Right lobe of liver (tissue), 6 donors: Measurements from ENCODE around the gene TMCC3. TPM values are rescaled to one million over a fixed set of nuclear protein-coding genes. Genes with fewer than 3 reads are reported as not detected.

Experiments
- ATAC-seq, 4 donors: fragments of 200-7000 bp; cut with Tn5 transposase; one replicate each; pipeline ENCODE4 v1.9.1; 2020; ENCODE audit warnings: mild to moderate bottlenecking in 4 of 4, moderate library complexity in 4 of 4
- DNase-seq, 3 donors: peaks; one replicate each; pipeline ENCODE4 v3.0.0-alpha.2; 2020
- H3K27ac ChIP-seq, 3 donors: fragments of 200-600 bp; one replicate each; pipeline ENCODE4 v1.8.0; 2022
- H3K27me3 ChIP-seq, 2 donors: fragments of 200-600 bp; one replicate each; pipeline ENCODE4 v1.8.0; 2022
- H3K36me3 ChIP-seq, 4 donors: fragments of 200-600 bp; sonication (generic) in 1 of 4; one replicate each; pipeline versions ENCODE4 v1.5.1 to v1.8.0; 2017 to 2022; ENCODE audit warnings: control low read depth in 1 of 4
- H3K4me1 ChIP-seq, 4 donors: fragments of 200-600 bp; sonication (generic) in 1 of 4; one replicate each; pipeline versions ENCODE4 v1.5.1 to v1.8.0; 2017 to 2022; ENCODE audit warnings: control low read depth in 1 of 4
- H3K4me3 ChIP-seq, 3 donors: fragments of 200-600 bp; one replicate each; pipeline ENCODE4 v1.8.0; 2022
- H3K9me3 ChIP-seq, 4 donors: fragments of 200-600 bp; sonication (generic) in 1 of 4; one replicate each; pipeline versions ENCODE4 v1.5.1 to v1.8.0; 2017 to 2022; ENCODE audit warnings: control low read depth in 1 of 4
- CTCF ChIP-seq, 4 donors: fragments of 200-600 bp in 3 of 4; fragments of 450-650 bp in 1 of 4; IDR thresholded peaks; one replicate each; pipeline versions ENCODE4 v1.5.1 to v1.8.0; 2016 to 2022; ENCODE audit warnings: antibody characterized with exemption in 4 of 4, mild to moderate bottlenecking in 2 of 4
- POLR2A ChIP-seq: fragments of 450-650 bp; IDR thresholded peaks from one replicate; pipeline ENCODE4 v1.6.1; 2017; ENCODE audit warnings: antibody characterized with exemption, mild to moderate bottlenecking
- WGBS: methylation state at CpG from one replicate; pipeline ENCODE4 v1.1.6; 2018; ENCODE audit warnings: low coverage, low lambda C conversion rate; ENCODE audit not compliant: insufficient coverage; ENCODE audit errors: missing lambda C conversion rate; 5-methylcytosine and 5-hydroxymethylcytosine counted together
- intact Hi-C, 2 donors: fragments of 100-400 bp; cut with DNase I; formaldehyde crosslinking; loops; one replicate each; pipeline versions ENCODE4 v1.11.2 to v1.14.1; 2022
- total RNA-seq, 6 experiments: library from RNA; depleted of rRNA in 2 of 6; stranded (reverse); fragments of >200 nt in 2 of 6; fragmentation: NEBNext Ultra II Directional in 3 of 6; extraction: Animal tissue kit (Norgen Biotek cat#: 25700) in 3 of 6; gene quantifications; one replicate each; pipeline versions ENCODE4 v1.1.0 to v1.2.4, GENCODE V29; 2016 to 2023
- donor health status: DM: no; HTN: yes; CAD: no.
- donor health status: DM: no; HTN: no; CAD: no.
- donor health status: DM: no; HTN: no; CAD: no.
- donor health status: DM: no; HTN: yes; CAD: no.
- donor health status: DM: no; HTN: yes; CAD: no.

The TMCC3 gene
- total RNA-seq, 6 experiments from 2014 or later, result 2.1 to 6.2 (median 3.2) TPM

GRCh38 chr12:94586589-94587259, 63.6 kb downstream of the TMCC3 start:
- no peak overlapping the region for H3K4me3 ChIP-seq
- intact Hi-C loops, result no loop called here
- no peaks in the 10 kb centered on the region for H3K27me3 ChIP-seq
- no peaks in the 10 kb centered on the region for H3K9me3 ChIP-seq
- TF ChIP-seq CTCF (IDR thresholded peaks at IDR 0.05), result no peak
- peaks cover 0 to 13% (median 0%) of the 10 kb centered on the region in 4 donors for H3K4me1 ChIP-seq
- ATAC-seq, result peak in 3 of 4 donors; percentile 32 to 66 (median 56)
- 29% methylated on average over 7 of the region's 8 CpGs for WGBS
- H3K36me3 ChIP-seq, result peaks cover 0 to under 1% (median 0%) of the 10 kb centered on the region in 4 donors
- H3K27ac ChIP-seq, result no peak overlapping the region
- DNase-seq, result no peak

GRCh38 chr12:94585626-94586025, 64.7 kb downstream of the TMCC3 start:
- 95% methylated on average over 3 of the region's 3 CpGs for WGBS
- no peak overlapping the region for H3K4me3 ChIP-seq
- H3K36me3 ChIP-seq, result peaks cover 0 to 2% (median 0%) of the 10 kb centered on the region in 4 donors
- TF ChIP-seq CTCF (IDR thresholded peaks at IDR 0.05), result no peak
- no peak for TF ChIP-seq POLR2A
- peaks cover 0 to 13% (median 0%) of the 10 kb centered on the region in 4 donors for H3K4me1 ChIP-seq
- intact Hi-C loops, result no loop called here
- no peaks in the 10 kb centered on the region for H3K27me3 ChIP-seq
- no peak overlapping the region for H3K27ac ChIP-seq
- no peak for ATAC-seq
- DNase-seq, result no peak
- H3K9me3 ChIP-seq, result no peaks in the 10 kb centered on the region

- Histone ChIP-seq H3K4me1 (peaks cover 0 to 13% (median 0%) of the 10 kb centered on the region in 4 donors), H3K4me3 (no peak overlapping the region), H3K27me3 (no peaks in the 10 kb centered on the region), H3K36me3 (peaks cover 0 to 2% (median 0%) of the 10 kb centered on the region in 4 donors), H3K9me3 (no peaks in the 10 kb centered on the region), H3K27ac (no peak overlapping the region)
- 84% methylated on average over 5 of the region's 5 CpGs for WGBS
- ATAC-seq (no peak), DNase-seq (no peak)
- intact Hi-C loops, result no loop called here
- TF ChIP-seq CTCF (IDR thresholded peaks at IDR 0.05), result no peak
- no peak for TF ChIP-seq POLR2A
Measured at GRCh38 chr12:94584377-94584776, 66.0 kb downstream of the TMCC3 start.

- no peaks in the 10 kb centered on the region for H3K9me3 ChIP-seq
- H3K4me3 ChIP-seq, result no peak overlapping the region
- DNase-seq, result no peak
- peaks cover 0 to 12% (median 0%) of the 10 kb centered on the region in 4 donors for H3K4me1 ChIP-seq
- TF ChIP-seq POLR2A (no peak), CTCF (IDR thresholded peaks at IDR 0.05) (no peak)
- H3K27me3 ChIP-seq, result no peaks in the 10 kb centered on the region
- 67% methylated on average over 3 of the region's 5 CpGs for WGBS
- no peak overlapping the region for H3K27ac ChIP-seq
- intact Hi-C loops, result no loop called here
- no peak for ATAC-seq
- peaks cover 0 to 2% (median 0%) of the 10 kb centered on the region in 4 donors for H3K36me3 ChIP-seq
Measured at GRCh38 chr12:94582591-94582990, 67.8 kb downstream of the TMCC3 start.
